H1 (cell line): ENCODE data around the gene PPP1R27. TPM values are rescaled to one million over a fixed set of nuclear protein-coding genes. Genes with fewer than 3 reads are reported as not detected.

Experiments used
- CTCF ChIA-PET: fragments of 300-600 bp; sonication (Branson Sonifier 250); formaldehyde crosslinking; loops from one replicate; lab custom pipeline; 2021; ENCODE audit not compliant: partially characterized antibody; lab: Charles Lee
- POLR2A ChIA-PET: fragments of 300-600 bp; sonication (Branson Sonifier 250); formaldehyde crosslinking; loops from one replicate; lab custom pipeline; 2021; ENCODE audit warnings: inconsistent platforms; ENCODE audit not compliant: partially characterized antibody; lab: Charles Lee
- DNase-seq, 2 experiments: peaks; one replicate each; pipeline versions ENCODE4 v3.0.0 to v3.0.0-alpha.2; 2010 to 2022; ENCODE audit warnings: low spot score in 2 of 2, low read depth in 1 of 2, mixed read lengths in 1 of 2
- FAIRE-seq: peaks from 2 replicates; lab custom pipeline; 2011; peaks lifted over from hg19 to GRCh38; lab: Jason Lieb, UNC
- H2AFZ ChIP-seq: 2 replicates; pipeline ENCODE4 v1.8.1; 2012; ENCODE audit warnings: low read length, inconsistent platforms
- H2AK5ac ChIP-seq: 2 replicates; pipeline ENCODE4 v1.6.1; 2013; ENCODE audit warnings: low read depth, low read length
- H2BK120ac ChIP-seq: replicated peaks from 2 replicates; pipeline ENCODE3; 2013; ENCODE audit warnings: low read depth, low read length, inconsistent platforms
- H2BK12ac ChIP-seq: 2 replicates; pipeline ENCODE4 v1.6.1; 2013; ENCODE audit warnings: low read depth, low read length
- H2BK15ac ChIP-seq: 2 replicates; pipeline ENCODE4 v1.6.1; 2013; ENCODE audit warnings: low read length
- H2BK20ac ChIP-seq: 2 replicates; pipeline ENCODE4 v1.6.1; 2013; ENCODE audit warnings: low read length
- H2BK5ac ChIP-seq: 2 replicates; pipeline ENCODE4 v1.6.1; 2013; ENCODE audit warnings: low read depth, low read length
- H3K14ac ChIP-seq: 2 replicates; pipeline ENCODE4 v1.6.1; 2013; ENCODE audit warnings: inconsistent platforms; ENCODE audit not compliant: insufficient read length
- H3K18ac ChIP-seq: 2 replicates; pipeline ENCODE4 v1.6.1; 2013; ENCODE audit warnings: low read length; ENCODE audit errors: extremely low read depth
- H3K23ac ChIP-seq: 2 replicates; pipeline ENCODE4 v1.6.1; 2013; ENCODE audit warnings: inconsistent platforms; ENCODE audit not compliant: insufficient read length
- H3K23me2 ChIP-seq: 2 replicates; pipeline ENCODE4 v1.6.1; 2013; ENCODE audit warnings: low read depth, low read length
- H3K27ac ChIP-seq: 2 replicates; pipeline ENCODE4 v1.6.1; 2011; ENCODE audit warnings: low read depth, low read length, inconsistent platforms
- H3K27me3 ChIP-seq, 4 experiments: replicated peaks in 1 of 4; 1 replicate in 1 of 4; 2 replicates in 3 of 4; pipeline versions ENCODE4 v1.6.1 to v1.8.1; 2011 to 2013; ENCODE audit warnings: low read length in 3 of 4, mild to moderate bottlenecking in 3 of 4, inconsistent platforms in 2 of 4, mixed read lengths in 2 of 4, moderate library complexity in 1 of 4; ENCODE audit not compliant: control insufficient read depth in 3 of 4, insufficient read depth in 3 of 4; ENCODE audit errors: extremely low read depth in 1 of 4
- H3K36me3 ChIP-seq, 4 experiments: 2 replicates each; pipeline versions ENCODE4 v1.6.1 to v1.8.1; 2011 to 2013; ENCODE audit warnings: mild to moderate bottlenecking in 4 of 4, low read length in 3 of 4, moderate library complexity in 2 of 4, control low read depth in 1 of 4, inconsistent platforms in 1 of 4; ENCODE audit not compliant: insufficient read depth in 4 of 4, control insufficient read depth in 2 of 4
- H3K4ac ChIP-seq: replicated peaks from 2 replicates; pipeline ENCODE3; 2013; ENCODE audit warnings: low read length, low read depth, mixed read lengths, inconsistent platforms; ENCODE audit not compliant: insufficient read length
- H3K4me1 ChIP-seq, 4 experiments: replicated peaks in 1 of 4; 1 replicate in 1 of 4; 2 replicates in 3 of 4; pipeline versions ENCODE4 v1.6.1 to v1.8.1; 2011 to 2013; ENCODE audit warnings: low read length in 3 of 4, inconsistent platforms in 2 of 4, mixed read lengths in 1 of 4; ENCODE audit not compliant: insufficient read depth in 4 of 4, control insufficient read depth in 3 of 4
- H3K4me2 ChIP-seq, 2 experiments: 2 replicates each; pipeline versions ENCODE4 v1.6.1 to v1.8.1; 2011 to 2013; ENCODE audit warnings: low read depth in 2 of 2, low read length in 2 of 2, control low read depth in 1 of 2, inconsistent platforms in 1 of 2, mild to moderate bottlenecking in 1 of 2; ENCODE audit not compliant: insufficient read depth in 1 of 2
- H3K4me3 ChIP-seq, 4 experiments: fragments of 200-600, 300-600 bp in 1 of 4; sonication (generic), shearing (Covaris generic), sonication (Bioruptor Twin) in 1 of 4; 2 replicates each; pipeline versions ENCODE4 v1.5.1 to v1.8.1; 2011 to 2016; ENCODE audit warnings: low read length in 4 of 4, low read depth in 3 of 4, control low read depth in 2 of 4, inconsistent platforms in 2 of 4, mild to moderate bottlenecking in 2 of 4, mixed read lengths in 1 of 4, moderate library complexity in 1 of 4; ENCODE audit not compliant: insufficient read depth in 2 of 4; ENCODE audit errors: extremely low read depth in 1 of 4
- H3K56ac ChIP-seq: replicated peaks from 2 replicates; pipeline ENCODE3; 2013; ENCODE audit warnings: low read depth, mild to moderate bottlenecking, mixed read lengths, low read length, inconsistent platforms; ENCODE audit not compliant: insufficient read length
- H3K79me1 ChIP-seq: 2 replicates; pipeline ENCODE4 v1.6.1; 2013; ENCODE audit warnings: low read depth, low read length, control low read depth
- H3K79me2 ChIP-seq, 2 experiments: 2 replicates each; pipeline versions ENCODE4 v1.6.1 to v1.8.1; 2012 to 2013; ENCODE audit warnings: low read length in 2 of 2, mild to moderate bottlenecking in 2 of 2, inconsistent platforms in 1 of 2; ENCODE audit not compliant: insufficient read depth in 2 of 2, control insufficient read depth in 1 of 2
- H3K9ac ChIP-seq, 4 experiments: replicated peaks in 1 of 4; 1 replicate in 1 of 4; 2 replicates in 3 of 4; pipeline versions ENCODE4 v1.6.1 to v1.8.1; 2011 to 2013; ENCODE audit warnings: low read depth in 3 of 4, low read length in 3 of 4, control low read depth in 2 of 4, mild to moderate bottlenecking in 2 of 4, moderate library complexity in 2 of 4, inconsistent platforms in 1 of 4; ENCODE audit errors: extremely low read depth in 1 of 4
- H3K9me3 ChIP-seq, 2 experiments: 2 replicates each; pipeline versions ENCODE4 v1.6.1 to v1.8.1; 2012 to 2013; ENCODE audit warnings: mild to moderate bottlenecking in 2 of 2, moderate library complexity in 2 of 2, control low read depth in 1 of 2, inconsistent platforms in 1 of 2, low read depth in 1 of 2, low read length in 1 of 2, mixed read lengths in 1 of 2; ENCODE audit not compliant: insufficient read depth in 2 of 2
- H4K20me1 ChIP-seq, 2 experiments: replicated peaks in 1 of 2; 2 replicates each; pipeline versions ENCODE3 to v1.8.1; 2011 to 2013; ENCODE audit warnings: inconsistent platforms in 2 of 2, low read length in 2 of 2, mild to moderate bottlenecking in 1 of 2; ENCODE audit not compliant: insufficient read depth in 2 of 2, control insufficient read depth in 1 of 2
- H4K5ac ChIP-seq: 2 replicates; pipeline ENCODE4 v1.6.1; 2013; ENCODE audit warnings: low read length, low read depth, mixed read lengths, inconsistent platforms; ENCODE audit not compliant: insufficient read length
- H4K8ac ChIP-seq: 2 replicates; pipeline ENCODE4 v1.8.0; 2013; ENCODE audit warnings: mild to moderate bottlenecking, moderate library complexity, low read length, inconsistent platforms; ENCODE audit not compliant: insufficient read depth; ENCODE audit errors: extremely low read depth
- H4K91ac ChIP-seq: replicated peaks from 2 replicates; pipeline ENCODE3; 2013; ENCODE audit warnings: low read length, mixed read lengths, inconsistent platforms; ENCODE audit not compliant: insufficient read length
- ASH2L ChIP-seq: fragments of 200-600, 300-600 bp; sonication (generic); IDR thresholded peaks from one replicate; pipeline ENCODE4 v1.7.1; 2017; ENCODE audit warnings: low read length
- CEBPB ChIP-seq: IDR thresholded peaks from 2 replicates; pipeline ENCODE4 v1.6.1; 2012; ENCODE audit warnings: low read depth, low read length
- CHD2 ChIP-seq: IDR thresholded peaks from 2 replicates; pipeline ENCODE4 v1.6.1; 2012; ENCODE audit warnings: low read length, improper control_type of control experiment
- HDAC2 ChIP-seq, 2 experiments: fragments of 300-600 bp in 1 of 2; sonication (generic) in 1 of 2; IDR thresholded peaks; 2 replicates each; pipeline ENCODE4 v1.6.1; 2011 to 2012; ENCODE audit warnings: low read depth in 2 of 2, low read length in 2 of 2, mild to moderate bottlenecking in 2 of 2, moderate library complexity in 2 of 2, borderline replicate concordance in 1 of 2, inconsistent platforms in 1 of 2
- POU5F1 ChIP-seq: IDR thresholded peaks from 2 replicates; pipeline ENCODE4 v1.6.1; 2011; ENCODE audit warnings: low read depth, mild to moderate bottlenecking, low read length, moderate library complexity
- RBBP5 ChIP-seq: IDR thresholded peaks from 2 replicates; pipeline ENCODE4 v1.7.1; 2012; ENCODE audit warnings: low read depth, mild to moderate bottlenecking, inconsistent platforms, low read length, moderate library complexity, borderline replicate concordance
- RXRA ChIP-seq: IDR thresholded peaks from 2 replicates; pipeline ENCODE4 v1.6.1; 2011; ENCODE audit warnings: low read depth, mild to moderate bottlenecking, low read length, moderate library complexity; ENCODE audit not compliant: insufficient read depth
- SAP30 ChIP-seq: fragments of 300-600 bp; sonication (generic); IDR thresholded peaks from 2 replicates; pipeline ENCODE4 v1.7.1; 2012; ENCODE audit warnings: low read length, moderate library complexity, mild to moderate bottlenecking, inconsistent platforms; ENCODE audit not compliant: insufficient read depth, insufficient replicate concordance
- SIN3A ChIP-seq, 2 experiments: IDR thresholded peaks in 1 of 2; conservative IDR thresholded peaks in 1 of 2; 2 replicates each; pipeline ENCODE4 v1.6.1; 2011 to 2012; ENCODE audit warnings: low read length in 2 of 2, improper control_type of control experiment in 1 of 2, low read depth in 1 of 2, mild to moderate bottlenecking in 1 of 2
- SIRT6 ChIP-seq: IDR thresholded peaks from one replicate; pipeline ENCODE4 v1.7.1; 2012; ENCODE audit warnings: low read length, inconsistent platforms
- WGBS, 2 experiments: shearing (Covaris generic) in 1 of 2; methylation state at CpG; one replicate each; pipeline versions ENCODE4 v1.1.6 to v1.1.7; 2013 to 2015; ENCODE audit warnings: low lambda C conversion rate in 2 of 2, mixed read lengths in 2 of 2, inconsistent platforms in 1 of 2, low coverage in 1 of 2, missing lambda C conversion rate in 1 of 2; ENCODE audit not compliant: insufficient replicate concordance in 2 of 2, insufficient coverage in 1 of 2, insufficient read length in 1 of 2; ENCODE audit errors: extremely low coverage in 1 of 2, missing lambda C conversion rate in 1 of 2; 5-methylcytosine and 5-hydroxymethylcytosine counted together
- polyA plus RNA-seq, 7 experiments: library from polyadenylated mRNA; depleted of rRNA in 3 of 7; stranded (reverse) in 5 of 7; unstranded in 2 of 7; fragments of >200 nt in 5 of 7; fragments of 200-250 nt in 2 of 7; gene quantifications; 1 replicate in 5 of 7; 2 replicates in 1 of 7; 4 replicates in 1 of 7; pipeline versions ENCODE4 v1.2.1 to v1.2.3, GENCODE V29; 2011 to 2013; ENCODE audit warnings: missing spikeins in 2 of 7, mixed read lengths in 2 of 7
- total RNA-seq: library from RNA; stranded (reverse); fragmentation: NEBNext Ultra II Directional; extraction: Animal tissue kit (Norgen Biotek cat#: 25700); gene quantifications from 2 replicates; pipeline ENCODE4 v1.2.1, GENCODE V29; 2021

PPP1R27 gene
- total and polyA plus RNA-seq, 2 of the 8 experiments (the other 6 are each of a cell fraction or from before 2014, with no cell fraction given): 0.27 TPM; not detected in 1

DNA sequence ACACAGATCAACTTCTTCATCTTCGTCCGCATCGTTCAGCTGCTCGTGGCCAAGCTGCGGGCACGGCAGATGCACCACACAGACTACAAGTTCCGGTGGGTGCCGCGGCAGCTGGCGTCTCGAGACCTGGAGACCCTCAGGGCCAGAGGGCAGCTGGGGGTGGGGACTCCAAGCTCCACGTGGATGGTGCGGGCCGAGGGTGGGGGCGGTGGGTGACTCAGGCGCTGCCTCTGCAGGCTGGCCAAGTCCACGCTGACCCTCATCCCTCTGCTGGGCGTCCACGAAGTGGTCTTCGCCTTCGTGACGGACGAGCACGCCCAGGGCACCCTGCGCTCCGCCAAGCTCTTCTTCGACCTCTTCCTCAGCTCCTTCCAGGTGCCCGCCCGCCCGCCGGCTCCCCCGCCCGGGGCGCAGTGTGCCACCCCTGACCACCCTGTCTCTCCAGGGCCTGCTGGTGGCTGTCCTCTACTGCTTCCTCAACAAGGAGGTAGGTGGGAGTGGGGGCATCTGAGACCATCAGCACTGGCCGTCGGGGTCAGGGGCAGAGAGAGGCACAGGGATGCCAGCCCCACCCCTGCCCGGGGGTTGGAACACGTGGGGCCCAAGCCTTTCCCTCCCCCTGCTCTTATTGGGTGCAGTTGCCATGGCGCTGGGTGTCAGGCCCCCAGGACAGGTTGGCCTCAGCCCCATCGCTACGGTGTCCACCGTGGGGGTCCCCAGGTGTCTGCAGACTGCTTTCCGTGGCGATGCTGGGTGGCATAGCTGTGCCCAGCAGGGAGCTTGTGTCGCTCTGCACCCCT is 22.1 kb downstream of the PPP1R27 start:
- peaks cover 0 to 2% of the 10 kb centered on the region in 2 experiments for H4K20me1 ChIP-seq
- 94% methylated on average over 34 of the region's 45 CpGs; no CpG with 5 or more reads in 1 of the 2 experiments for WGBS, 2 experiments
- H2AK5ac ChIP-seq: no peak overlapping the region
- no peak overlapping the region for H3K18ac ChIP-seq
- H3K4me2 ChIP-seq: no peak overlapping the region
- H2BK12ac ChIP-seq: no peak overlapping the region
- H3K27ac ChIP-seq: no peak overlapping the region
- H2BK20ac ChIP-seq: no peak overlapping the region
- no peak overlapping the region for H4K5ac ChIP-seq
- TF ChIP-seq CEBPB (no peak), ASH2L (no peak), RBBP5 (no peak), SIRT6 (no peak), RXRA (no peak), HDAC2 (IDR thresholded peaks at IDR 0.05; ENCODE audit: borderline replicate concordance in 1 of 2, low read depth in 2 of 2, low read length in 2 of 2) (no peak), CHD2 (no peak), SAP30 (no peak), POU5F1 (no peak), SIN3A (conservative IDR thresholded peaks at IDR 0.05 in 1 of 2, IDR thresholded peaks at IDR 0.05 in 1 of 2; ENCODE audit: low read depth in 1 of 2, low read length in 2 of 2) (no peak)
- H3K4me3 ChIP-seq: no peak overlapping the region
- H2BK15ac ChIP-seq: no peak overlapping the region
- no peak overlapping the region for H3K9ac ChIP-seq
- H3K27me3 ChIP-seq: peaks cover 0 to 2% (median 0%) of the 10 kb centered on the region in 4 experiments; a peak in 1 of 7 replicates
- FAIRE-seq: no peak
- DNase-seq: no peak
- no peak overlapping the region for H2AFZ ChIP-seq
- H3K14ac ChIP-seq: no peak overlapping the region
- H3K79me1 ChIP-seq: no peaks in the 10 kb centered on the region
- H3K4ac ChIP-seq: no peak overlapping the region
- H2BK120ac ChIP-seq: no peak overlapping the region
- CTCF ChIA-PET: interaction anchor here (0.8 to 2.8 kb wide), 5 partner anchors 8 to 84 kb away, joined by 3 to 9 read pairs (median 4); no protein-coding TSS in a partner anchor
- H3K4me1 ChIP-seq: no peaks in the 10 kb centered on the region
- H3K56ac ChIP-seq: no peak overlapping the region
- H3K36me3 ChIP-seq: no peaks in the 10 kb centered on the region
- no peak overlapping the region for H2BK5ac ChIP-seq
- H4K91ac ChIP-seq: no peak overlapping the region
- no peak overlapping the region for H4K8ac ChIP-seq
- H3K79me2 ChIP-seq: no peaks in the 10 kb centered on the region
- no peaks in the 10 kb centered on the region for H3K23me2 ChIP-seq
- H3K23ac ChIP-seq: no peak overlapping the region
- POLR2A ChIA-PET: interaction anchor here (1.1 to 1.8 kb wide), 2 partner anchors 21 to 103 kb away, joined by 5 to 6 read pairs; no protein-coding TSS in a partner anchor
- H3K9me3 ChIP-seq: no peaks in the 10 kb centered on the region
